HG03097 (cell line): Measurements from ENCODE around the gene IPCEF1.

Experiments
- ATAC-seq: cut with Tn5 transposase; IDR thresholded peaks from one replicate; pipeline ENCODE4 v1.9.1; 2021; ENCODE audit not compliant: unreplicated experiment, low FRiP score

Gene IPCEF1

DNA sequence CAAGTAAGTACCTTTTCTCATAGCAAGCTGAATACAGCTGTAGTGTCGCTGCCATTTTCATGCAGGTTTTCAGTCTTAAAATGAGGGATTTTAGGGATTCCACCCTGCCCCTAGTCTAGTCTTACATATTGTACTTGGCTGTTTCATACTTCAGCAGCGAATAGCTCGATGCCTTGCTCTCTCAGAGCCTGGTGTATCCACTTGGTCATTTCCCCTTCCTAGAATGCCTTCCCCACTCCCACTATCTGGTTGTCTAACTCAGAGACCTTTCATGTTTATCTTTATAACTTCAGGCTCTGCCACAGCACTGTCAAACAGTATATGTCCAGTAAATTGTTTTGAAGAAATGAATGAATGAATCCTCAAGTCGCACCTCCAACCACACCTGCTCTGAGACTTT, 21.1 kb upstream of the IPCEF1 start:
- ATAC-seq, result no peak

DNA sequence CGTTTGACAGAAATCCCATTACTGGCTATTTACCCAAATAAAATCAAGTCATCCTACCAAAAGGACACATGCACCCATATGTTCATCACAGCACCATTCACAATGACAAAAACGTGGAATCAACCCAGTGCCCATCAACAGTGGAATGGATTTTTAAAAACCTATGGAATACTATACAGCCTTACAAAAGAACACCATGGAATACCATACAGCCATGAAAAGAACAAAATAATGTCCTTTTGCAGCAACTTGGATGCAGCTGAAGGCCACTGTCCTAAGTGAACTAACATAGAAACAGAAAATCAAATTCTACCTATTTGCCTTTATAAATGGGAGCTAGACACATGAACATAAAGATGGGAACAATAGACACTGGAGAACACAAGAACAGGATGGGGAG, 17.4 kb upstream of the IPCEF1 start:
- ATAC-seq, result no peak

DNA sequence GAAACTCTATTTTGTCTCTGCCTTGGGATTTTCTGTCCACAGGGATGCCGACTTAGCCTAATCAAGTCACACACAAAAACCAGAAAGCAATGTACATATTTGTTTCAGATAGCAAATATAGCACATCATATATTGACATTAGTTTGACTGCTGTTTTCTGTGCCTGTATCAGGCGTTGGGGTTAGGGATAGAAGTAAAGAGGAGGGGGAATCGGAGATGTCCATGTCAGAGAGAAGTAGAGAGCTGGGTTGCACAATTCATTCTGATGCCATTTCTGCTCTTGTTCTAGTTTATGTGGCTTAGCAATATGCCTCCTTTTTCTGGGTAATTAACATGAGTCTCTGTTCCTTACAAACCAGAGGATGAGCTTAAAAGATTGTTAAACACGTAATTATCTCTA, 14.7 kb upstream of the IPCEF1 start:
- ATAC-seq, result no peak

DNA sequence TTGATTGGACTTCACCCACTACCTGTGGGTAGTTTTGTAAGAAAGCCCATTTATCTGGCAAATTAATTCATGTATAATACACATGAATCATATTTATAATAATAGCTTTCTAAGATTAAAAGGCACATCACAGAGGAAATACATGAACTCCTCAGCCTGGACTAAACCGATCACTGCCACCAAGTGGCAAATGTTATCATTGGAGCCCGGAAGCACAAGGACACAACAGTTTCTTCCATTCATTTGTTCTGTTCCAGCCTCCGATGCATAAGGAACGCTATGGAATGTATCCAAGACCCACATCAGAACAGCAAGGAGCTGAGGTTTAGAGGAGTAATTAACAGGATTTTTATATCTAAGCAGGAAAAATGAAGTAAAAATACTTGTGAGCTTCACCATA, 13.9 kb upstream of the IPCEF1 start:
- peak; percentile 67 for ATAC-seq

DNA sequence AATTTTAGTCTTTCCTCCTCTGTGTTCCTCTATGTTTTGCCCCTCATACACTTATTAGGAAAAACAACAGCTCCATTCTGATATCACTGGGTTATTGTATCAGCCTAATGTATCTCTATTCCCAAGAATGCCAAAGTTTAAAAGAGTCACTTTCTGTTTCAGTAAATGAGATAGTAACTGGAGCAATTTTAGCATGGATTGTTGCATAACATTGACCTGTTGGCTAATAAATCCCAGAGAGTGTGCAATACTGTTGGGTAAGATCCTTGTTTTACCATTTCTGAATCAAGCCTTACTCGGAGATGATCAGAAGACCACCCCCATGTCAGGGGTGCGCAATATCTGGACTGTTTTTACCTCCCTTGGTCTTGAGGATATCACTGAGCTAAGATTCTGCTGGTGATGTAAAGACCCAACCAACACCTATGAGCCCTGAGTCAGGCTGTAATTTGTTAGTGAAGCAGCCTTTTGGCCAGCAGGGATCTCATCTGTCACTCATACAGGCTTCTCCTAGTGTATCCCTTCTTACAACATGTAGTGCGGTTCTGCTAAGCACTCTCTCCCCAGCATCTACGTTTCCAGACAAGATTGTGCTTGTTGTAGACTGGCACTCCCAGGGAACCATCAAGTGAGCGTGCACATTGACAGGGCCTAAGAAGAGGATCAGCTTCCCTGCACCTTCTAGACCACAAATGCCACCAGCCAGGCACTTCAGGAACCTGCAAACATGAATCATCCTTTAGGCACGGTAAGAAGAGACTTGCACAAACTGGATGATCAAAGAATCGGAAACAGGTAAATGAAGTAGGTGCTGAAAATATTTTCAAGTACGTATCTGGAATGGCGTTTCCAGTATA, 11.5 kb upstream of the IPCEF1 start:
- no peak for ATAC-seq

DNA sequence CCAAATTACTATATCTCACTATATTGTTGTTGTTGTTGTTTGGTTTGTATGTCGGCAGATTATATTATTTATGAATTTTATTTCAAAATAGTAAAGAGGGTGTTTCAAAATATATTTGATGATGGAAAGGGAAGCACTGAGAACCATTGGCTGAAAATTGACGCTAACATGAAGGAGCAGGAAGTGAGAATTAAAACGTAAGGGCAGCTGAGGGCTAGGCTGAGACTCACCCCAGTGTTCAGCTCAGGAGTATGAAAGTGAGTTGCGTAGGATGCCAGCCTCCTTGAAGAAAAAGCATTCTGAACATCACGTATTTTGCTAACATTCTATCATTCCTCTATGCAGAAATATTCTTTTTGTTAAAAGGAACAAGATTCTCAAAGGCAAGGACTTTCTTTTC, 10.7 kb upstream of the IPCEF1 start:
- ATAC-seq, result no peak

DNA sequence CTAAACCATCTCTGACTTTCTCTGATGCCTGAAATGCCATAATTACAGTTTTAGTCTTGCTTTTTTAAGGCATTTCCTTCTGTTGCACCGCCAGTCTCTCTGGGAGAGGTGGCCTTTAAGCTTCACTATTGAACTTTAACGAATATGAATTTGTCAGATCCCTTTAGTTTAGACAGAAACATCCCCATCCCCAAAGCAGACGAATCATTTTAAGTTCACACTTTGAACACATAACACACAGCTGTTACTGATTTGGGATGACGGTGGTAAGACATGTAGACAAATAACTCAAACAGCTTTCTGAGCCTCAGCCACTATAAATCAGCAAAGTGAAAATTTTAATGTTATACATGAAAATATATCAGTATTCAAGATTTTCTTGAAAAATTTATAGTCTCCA, 7.2 kb upstream of the IPCEF1 start:
- ATAC-seq, result no peak

DNA sequence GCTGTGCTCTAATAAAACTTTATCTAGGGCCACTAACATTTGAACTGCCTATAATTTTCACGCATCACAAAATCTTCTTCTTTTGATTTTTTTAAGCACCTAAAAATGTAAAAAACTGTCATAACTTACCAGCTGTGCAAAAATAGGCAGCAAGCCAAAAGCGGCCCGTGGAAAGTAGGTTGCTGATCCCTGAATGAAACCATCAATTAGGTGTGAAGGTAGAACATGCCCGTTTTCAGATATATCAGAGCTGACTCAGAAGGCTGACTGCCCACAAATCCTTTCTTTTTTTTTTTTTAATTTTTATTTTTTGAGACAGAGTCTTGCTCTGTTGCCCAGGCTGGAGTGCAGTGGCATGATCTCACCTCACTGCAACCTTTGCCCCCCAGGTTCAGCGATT, 4.9 kb upstream of the IPCEF1 start:
- no peak for ATAC-seq

DNA sequence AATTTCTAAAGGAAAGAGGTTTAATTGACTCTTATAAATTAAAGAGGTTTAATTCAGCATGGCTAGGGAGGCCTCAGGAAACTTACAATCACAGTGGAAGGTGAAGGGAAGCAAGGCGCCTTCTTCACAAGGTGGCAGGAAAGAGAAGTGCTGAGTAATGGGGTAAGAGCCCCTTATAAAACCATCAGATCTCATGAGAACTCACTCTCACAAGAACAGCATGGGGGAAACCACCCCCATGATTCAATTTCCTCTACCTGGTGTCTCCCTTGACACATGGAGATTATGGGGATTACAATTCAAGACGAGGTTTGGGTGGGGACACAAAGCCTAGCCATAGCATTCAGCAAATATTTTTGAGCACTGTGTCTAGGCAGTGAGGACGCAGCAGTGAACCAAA, 3.9 kb upstream of the IPCEF1 start:
- no peak for ATAC-seq

DNA sequence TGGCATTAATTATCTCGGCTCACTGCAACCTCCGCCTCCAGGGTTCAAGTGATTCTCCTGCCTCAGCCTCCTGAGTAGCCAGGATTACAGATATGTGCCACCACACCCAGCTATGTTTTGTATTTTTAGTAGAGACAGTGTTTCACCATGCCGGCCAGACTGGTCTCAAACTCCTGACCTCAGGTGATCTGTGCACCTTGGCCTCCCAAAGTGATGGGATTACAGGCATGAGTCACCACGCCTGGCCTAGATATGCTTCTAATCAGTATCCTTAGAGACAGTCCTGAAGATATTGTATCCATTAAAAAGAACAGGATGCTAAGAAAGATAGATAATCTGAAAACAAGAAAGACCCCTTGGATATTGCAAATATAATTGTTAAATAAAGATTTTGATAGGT, 3.1 kb upstream of the IPCEF1 start:
- ATAC-seq, result no peak

DNA sequence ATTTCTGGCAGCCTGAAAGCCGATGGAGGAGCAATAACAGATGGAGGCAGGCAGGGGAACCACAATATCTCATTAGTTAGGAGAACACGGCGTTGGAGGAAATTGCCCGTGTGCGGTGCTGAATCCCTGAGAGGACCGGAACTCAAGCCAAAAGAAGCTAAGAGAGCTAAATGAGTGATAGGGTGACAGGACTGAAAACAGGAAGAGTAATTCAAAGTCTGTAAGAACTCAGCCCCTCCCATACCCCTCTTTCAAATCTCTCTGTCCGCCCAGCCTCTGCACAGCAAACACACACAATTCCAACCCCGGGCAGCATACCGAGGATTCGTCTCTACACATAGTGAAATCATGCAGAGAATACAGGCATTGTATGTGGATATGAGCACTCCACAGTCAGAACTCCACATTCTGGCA, 2.6 kb upstream of the IPCEF1 start:
- peak; percentile 33 for ATAC-seq

DNA sequence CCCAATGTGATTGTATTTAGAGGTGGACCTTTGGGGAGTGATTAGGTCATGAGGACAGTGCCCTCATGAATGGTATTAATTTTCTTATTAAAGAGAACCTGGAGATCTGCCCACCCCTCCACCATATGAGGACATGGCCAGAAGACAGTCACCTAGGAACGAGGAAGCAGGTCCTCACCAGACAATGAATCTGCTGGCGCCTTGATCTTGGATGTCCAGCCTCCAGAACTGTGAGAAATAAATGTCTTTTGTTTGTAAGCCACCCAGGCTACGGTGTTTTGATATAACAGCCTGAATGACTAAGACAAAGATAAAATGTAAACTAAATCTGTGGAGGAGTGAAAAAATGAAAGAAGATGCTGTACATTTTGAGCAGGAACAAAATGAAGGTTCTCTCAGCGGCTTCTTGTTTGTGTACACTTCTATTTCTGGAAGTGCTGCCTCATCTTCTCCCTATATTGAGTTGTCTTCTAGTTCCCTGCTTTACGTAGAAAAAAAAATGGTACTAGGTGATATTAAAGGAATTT, 1.5 kb upstream of the IPCEF1 start:
- ATAC-seq, result no peak

DNA sequence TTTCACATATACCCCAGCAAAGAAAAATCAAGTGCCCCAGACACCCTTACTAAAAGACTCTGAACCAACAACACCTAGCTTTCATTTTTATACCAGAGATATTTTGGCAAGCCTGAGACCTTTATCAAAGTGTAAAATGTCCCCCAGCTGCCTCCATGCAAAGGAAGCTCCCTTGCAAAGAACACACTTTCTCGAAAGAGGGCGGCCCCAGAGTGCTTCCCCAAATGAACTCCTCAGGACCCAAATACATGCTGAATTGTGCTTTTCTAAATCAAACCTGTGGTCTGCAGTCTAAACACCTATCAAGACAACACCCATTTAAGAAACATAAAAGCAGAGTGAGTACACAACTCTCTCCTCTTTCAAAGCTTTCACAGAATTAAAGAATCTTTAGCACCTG, 490 bp downstream of the IPCEF1 start:
- no peak for ATAC-seq

DNA sequence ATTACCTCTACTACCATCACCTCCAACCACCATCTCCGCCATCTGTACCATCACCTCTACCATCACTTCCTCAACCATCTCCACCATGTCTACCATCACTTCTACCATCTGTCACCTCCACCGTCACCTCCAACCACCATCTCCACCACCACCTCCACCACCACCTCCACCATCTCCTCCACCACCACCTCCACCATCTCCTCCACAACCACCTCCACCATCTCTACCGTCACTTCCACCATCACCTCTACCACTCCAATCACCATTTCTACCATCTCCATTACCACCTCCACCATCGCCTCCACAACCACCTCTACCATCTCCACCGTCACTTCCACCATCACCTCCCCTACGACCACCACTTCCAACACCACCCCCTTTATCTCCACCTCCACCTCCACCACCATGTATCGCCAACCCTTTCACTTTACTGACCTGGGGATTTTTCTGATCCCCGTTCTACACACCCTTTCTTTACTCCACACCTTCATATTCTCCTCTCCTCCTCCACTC, 2.3 kb downstream of the IPCEF1 start:
- ATAC-seq, result no peak

DNA sequence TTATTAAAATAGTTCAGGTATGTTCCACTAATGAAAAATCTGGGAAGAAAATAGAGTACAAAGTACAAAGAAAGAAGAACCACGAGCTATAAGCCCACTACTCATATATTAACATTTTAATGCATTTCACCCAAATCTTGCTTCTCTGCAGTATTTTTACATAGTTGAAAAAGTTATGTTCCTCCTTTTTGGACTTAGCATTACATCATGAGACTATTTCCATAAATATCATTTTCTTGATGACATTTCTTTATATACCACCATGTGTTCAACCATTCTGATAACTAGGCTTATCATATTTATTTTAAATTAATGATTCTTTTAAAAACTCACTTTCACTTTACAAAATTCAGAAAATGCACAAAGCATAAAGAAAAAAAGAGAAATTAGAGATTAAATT, 3.0 kb downstream of the IPCEF1 start:
- no peak for ATAC-seq

DNA sequence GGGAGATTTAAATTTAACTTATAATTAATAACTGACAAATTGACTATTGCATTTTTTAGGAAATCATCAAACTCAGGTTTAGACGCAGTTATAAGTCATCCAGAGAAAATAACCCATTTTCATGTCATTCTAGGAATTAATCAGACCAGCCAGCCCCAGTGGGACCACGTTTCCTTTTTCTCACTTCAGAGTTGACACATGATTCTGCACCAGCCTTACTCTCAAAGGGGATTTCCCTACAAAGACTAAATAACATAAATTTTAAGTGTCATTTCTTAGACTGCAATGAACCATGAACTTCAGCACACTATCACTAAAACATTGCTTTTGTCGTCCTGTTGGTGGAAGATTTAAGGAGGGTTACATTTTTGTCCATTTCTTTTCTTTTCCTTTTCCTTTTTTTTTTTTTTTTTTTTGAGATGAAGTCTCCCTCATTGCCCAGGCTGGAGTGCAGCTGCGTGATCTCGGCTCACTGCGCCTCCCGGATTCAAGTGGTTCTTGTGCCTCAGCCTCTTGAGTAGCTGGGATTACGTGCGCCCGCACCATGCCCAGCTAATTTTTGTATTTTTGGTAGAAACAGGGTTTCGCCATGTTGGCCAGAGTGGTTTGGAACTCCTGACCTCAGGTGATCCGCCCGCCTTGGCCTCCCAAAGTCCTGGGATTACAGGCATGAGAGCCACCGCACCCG, 3.6 kb downstream of the IPCEF1 start:
- ATAC-seq, result peak; percentile 57

DNA sequence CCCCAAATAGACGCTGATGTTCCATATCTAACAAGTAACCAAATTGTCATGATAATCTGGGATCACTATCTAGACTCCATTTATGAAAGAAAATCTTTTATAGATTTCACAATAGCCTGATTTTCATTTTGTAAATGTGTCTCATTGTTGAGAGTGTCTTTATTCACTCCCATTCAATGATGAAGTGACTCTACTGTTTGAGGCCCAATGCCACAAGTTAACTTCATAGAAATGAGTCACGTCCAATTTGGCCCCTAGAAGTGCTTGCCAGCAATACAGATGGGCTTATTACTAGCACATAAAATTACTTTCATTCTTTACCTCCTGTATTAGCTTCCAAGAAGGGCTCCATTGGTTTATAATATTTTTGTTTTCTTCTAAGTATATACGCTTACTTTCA, 6.3 kb downstream of the IPCEF1 start:
- no peak for ATAC-seq

DNA sequence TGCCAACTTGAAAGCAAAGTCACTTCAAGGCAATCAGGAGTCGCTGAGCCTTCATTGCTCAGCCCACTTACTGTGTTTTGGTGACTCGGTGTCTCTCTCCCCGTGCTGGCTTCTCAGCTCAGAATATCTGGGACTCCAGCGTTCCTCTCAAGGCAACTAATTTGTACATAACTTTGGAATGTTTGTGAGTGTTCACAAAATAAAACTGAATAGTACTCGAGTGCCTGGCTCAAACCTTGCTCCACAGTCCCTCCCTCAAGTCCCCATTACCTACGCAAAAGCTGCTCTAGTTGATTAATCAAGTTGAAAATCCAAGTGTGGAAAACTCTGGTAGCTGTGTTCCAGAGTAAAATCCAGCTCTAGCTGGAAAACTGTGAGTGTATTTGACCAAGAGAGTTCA, 8.6 kb downstream of the IPCEF1 start:
- ATAC-seq, result no peak

DNA sequence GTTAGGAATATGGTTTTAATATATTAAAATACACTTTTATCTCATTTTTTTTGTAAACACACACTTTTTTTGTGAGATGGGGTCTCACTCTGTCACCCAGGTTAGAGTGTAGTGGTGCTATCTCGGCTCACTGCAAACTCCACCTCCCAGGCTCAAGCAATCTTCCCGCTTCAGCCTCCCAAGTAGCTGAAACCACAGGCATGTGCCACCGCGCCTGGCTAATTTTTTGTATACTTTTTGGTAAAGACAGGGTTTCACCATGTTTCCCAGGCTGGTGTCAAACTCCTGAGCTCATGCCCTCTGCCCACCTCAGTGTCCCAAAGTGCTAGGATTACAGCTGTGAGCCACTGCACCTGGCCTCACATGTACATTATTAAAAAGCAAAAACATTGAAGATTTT, 10.8 kb downstream of the IPCEF1 start:
- ATAC-seq, result no peak

DNA sequence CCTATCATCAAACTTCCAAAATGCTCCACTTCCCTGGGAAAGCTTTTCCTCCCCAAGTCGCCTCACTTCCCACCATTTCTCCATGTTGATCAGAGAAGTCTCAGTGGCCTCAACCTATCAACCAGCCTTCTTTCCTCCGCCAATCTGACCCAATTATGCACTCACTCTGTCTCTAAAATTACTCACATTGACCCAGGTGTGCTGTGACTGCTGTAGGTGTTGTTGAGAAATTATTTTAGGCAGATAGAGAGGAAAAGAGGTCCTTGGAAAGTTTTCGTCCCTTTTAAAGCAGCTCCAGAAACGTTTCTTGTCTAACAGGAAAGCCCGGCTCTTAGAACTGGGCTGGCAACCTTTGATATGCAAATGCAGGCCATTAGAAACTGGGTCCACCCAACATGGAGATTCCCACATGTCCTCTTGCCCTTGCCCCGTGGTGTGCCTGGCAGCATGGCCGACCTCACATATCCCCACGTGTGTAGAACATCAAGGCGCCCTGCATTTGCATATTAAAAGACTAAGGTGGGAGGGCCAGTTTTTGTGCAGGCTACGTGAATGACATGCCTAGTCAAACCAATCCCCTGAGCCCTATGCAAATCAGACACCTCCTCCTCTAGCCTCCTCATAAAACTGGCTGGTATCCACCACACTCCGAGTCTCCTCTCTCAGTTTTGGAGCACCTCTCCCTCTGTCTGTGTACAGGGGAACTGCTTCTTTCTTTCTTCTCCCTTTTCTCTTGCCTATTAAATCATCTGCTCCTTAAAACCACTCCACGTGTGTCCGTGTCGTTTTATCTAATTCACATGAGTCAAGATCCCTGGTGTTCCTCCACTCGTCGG, 12.9 kb downstream of the IPCEF1 start:
- no peak for ATAC-seq

DNA sequence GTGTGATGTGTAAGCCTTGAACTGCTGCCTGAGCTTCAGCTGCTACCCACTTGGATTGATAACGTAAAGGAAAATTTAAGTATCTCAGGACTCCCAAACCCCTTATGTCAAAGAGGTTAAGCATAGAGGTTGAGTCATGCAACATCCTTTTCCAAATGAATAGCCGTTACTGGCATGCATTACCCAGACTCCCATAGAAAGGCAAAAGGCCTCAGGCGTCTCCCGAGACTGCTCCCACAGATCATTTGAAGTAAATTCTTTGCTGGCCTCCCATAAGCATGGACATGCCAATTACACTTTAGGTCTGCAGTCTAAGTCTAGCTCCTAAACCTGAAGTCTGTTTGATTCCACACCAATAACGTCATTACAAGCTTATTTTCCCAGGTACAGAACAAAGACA, 14.7 kb downstream of the IPCEF1 start:
- no peak for ATAC-seq
